NCI-H82 treated with DMSO at 0.1 percent for 48 hours (cell line): ENCODE data around the gene NDOR1.
"Not testable (repeated sequence)": the region's sequence is repeated elsewhere in the genome, so short reads cannot be mapped to it uniquely, and the experiment has no call there.

Experiments used
- DNase-seq: peaks from one replicate; lab custom pipeline; 2025; ENCODE audit not compliant: unreplicated experiment; lab: John Stamatoyannopoulos, UW

Gene NDOR1

GRCh38 chr9:137256362-137256761 lies 50.9 kb downstream of the NDOR1 start:
- no peak for DNase-seq

GRCh38 chr9:137256856-137257255 lies 51.4 kb downstream of the NDOR1 start:
- DNase-seq = no peak

GRCh38 chr9:137262173-137262908 lies 56.8 kb downstream of the NDOR1 start:
- DNase-seq = not testable (repeated sequence)

- DNase-seq = no peak
Measured at GRCh38 chr9:137262909-137263285, 57.4 kb downstream of the NDOR1 start.

GRCh38 chr9:137263506-137263905 lies 58.0 kb downstream of the NDOR1 start:
- DNase-seq = no peak

- no peak for DNase-seq
Measured at GRCh38 chr9:137264067-137264466, 58.6 kb downstream of the NDOR1 start.

GRCh38 chr9:137265496-137266161 lies 60.1 kb downstream of the NDOR1 start:
- DNase-seq = no peak

GRCh38 chr9:137266162-137266527 lies 60.6 kb downstream of the NDOR1 start:
- DNase-seq = no peak
